IPS-11a (cell line): ENCODE data around the gene KNOP1.

Source experiments
- H3K4me3 ChIP-seq: one replicate; pipeline ENCODE4 v1.5.1; 2013; ENCODE audit warnings: low read depth, low read length, control low read depth

KNOP1 gene

GRCh38 chr16:19743816-19744159, 25.8 kb upstream of the KNOP1 start:
- no peak overlapping the region for H3K4me3 ChIP-seq

GRCh38 chr16:19741354-19741753, 23.3 kb upstream of the KNOP1 start:
- H3K4me3 ChIP-seq, result no peak overlapping the region

- H3K4me3 ChIP-seq, result no peak overlapping the region
These were observed 19.4 kb upstream of the KNOP1 start for GRCh38 chr16:19737306-19738038.

- no peak overlapping the region for H3K4me3 ChIP-seq
These were observed 17.2 kb upstream of the KNOP1 start for GRCh38 chr16:19735074-19735867.

- H3K4me3 ChIP-seq, result no peak overlapping the region
These were observed 15.5 kb upstream of the KNOP1 start for GRCh38 chr16:19733551-19733950.

- H3K4me3 ChIP-seq, result no peak overlapping the region
These were observed 10.6 kb upstream of the KNOP1 start for GRCh38 chr16:19728636-19728965.

GRCh38 chr16:19722981-19723380, 5.0 kb upstream of the KNOP1 start:
- H3K4me3 ChIP-seq, result no peak overlapping the region

- H3K4me3 ChIP-seq, result no peak overlapping the region
These were observed 4.4 kb upstream of the KNOP1 start for GRCh38 chr16:19722269-19722952.

GRCh38 chr16:19718624-19718965, 568 bp upstream of the KNOP1 start:
- H3K4me3 ChIP-seq, result peak overlapping the region; percentile 95

- peak overlapping the region; percentile 95 for H3K4me3 ChIP-seq
These were observed 713 bp downstream of the KNOP1 start for GRCh38 chr16:19717314-19717713.

- peak overlapping the region; percentile 95 for H3K4me3 ChIP-seq
These were observed 1.3 kb downstream of the KNOP1 start for GRCh38 chr16:19716728-19717127.

- H3K4me3 ChIP-seq, result no peak overlapping the region
These were observed 1.8 kb downstream of the KNOP1 start for GRCh38 chr16:19716183-19716582.

- H3K4me3 ChIP-seq, result no peak overlapping the region
These were observed 2.5 kb downstream of the KNOP1 start for GRCh38 chr16:19715566-19715965.

GRCh38 chr16:19713697-19714096, 4.3 kb downstream of the KNOP1 start:
- no peak overlapping the region for H3K4me3 ChIP-seq

- no peak overlapping the region for H3K4me3 ChIP-seq
These were observed 5.5 kb downstream of the KNOP1 start for GRCh38 chr16:19712418-19713058.

GRCh38 chr16:19711643-19712042, 6.4 kb downstream of the KNOP1 start:
- H3K4me3 ChIP-seq, result no peak overlapping the region

GRCh38 chr16:19710991-19711545, 7.0 kb downstream of the KNOP1 start:
- no peak overlapping the region for H3K4me3 ChIP-seq

GRCh38 chr16:19710191-19710908, 7.7 kb downstream of the KNOP1 start:
- H3K4me3 ChIP-seq, result no peak overlapping the region

GRCh38 chr16:19709381-19710136, 8.5 kb downstream of the KNOP1 start:
- no peak overlapping the region for H3K4me3 ChIP-seq
